Cerebellar cortex (tissue), 1 donor: ENCODE data around the gene VWCE.

ENCODE experiments used
- DNase-seq: peaks from one replicate; pipeline ENCODE4 v3.0.0-alpha.2; 2015; ENCODE audit warnings: low spot score

Gene VWCE

DNA sequence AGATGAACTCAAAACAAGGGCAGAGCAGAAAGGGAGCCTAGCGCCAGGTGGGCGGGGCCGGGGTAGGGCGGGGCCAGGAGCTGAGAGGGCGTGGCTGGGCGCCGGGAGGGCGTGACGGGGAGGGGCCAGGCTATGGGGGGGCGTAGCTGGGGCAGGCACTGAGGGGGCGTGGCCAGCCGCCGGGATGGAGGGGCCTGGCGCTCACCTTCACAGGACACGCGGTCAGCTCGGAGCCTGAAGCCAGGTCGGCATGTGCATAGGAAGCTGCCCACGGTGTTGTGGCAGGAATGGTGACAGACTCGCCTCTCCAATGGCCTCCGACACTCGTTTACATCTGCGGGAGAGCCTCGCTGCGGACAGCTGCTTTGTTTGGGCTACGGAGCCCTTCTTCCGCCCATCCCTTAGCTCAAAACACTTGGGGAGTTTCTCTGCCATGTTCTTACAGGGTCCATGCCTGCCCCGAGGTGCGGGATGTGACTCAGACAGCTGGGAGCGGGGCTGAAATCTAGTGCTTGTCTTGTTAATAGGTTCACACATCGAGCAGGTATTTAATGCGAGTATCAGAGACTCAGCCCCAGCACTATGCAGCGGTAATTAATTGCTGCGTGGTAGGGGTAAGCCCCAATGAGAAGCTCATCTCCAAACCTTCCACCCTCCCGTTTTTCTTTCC is 13.4 kb downstream of the VWCE start:
- peak; percentile 53 for DNase-seq

DNA sequence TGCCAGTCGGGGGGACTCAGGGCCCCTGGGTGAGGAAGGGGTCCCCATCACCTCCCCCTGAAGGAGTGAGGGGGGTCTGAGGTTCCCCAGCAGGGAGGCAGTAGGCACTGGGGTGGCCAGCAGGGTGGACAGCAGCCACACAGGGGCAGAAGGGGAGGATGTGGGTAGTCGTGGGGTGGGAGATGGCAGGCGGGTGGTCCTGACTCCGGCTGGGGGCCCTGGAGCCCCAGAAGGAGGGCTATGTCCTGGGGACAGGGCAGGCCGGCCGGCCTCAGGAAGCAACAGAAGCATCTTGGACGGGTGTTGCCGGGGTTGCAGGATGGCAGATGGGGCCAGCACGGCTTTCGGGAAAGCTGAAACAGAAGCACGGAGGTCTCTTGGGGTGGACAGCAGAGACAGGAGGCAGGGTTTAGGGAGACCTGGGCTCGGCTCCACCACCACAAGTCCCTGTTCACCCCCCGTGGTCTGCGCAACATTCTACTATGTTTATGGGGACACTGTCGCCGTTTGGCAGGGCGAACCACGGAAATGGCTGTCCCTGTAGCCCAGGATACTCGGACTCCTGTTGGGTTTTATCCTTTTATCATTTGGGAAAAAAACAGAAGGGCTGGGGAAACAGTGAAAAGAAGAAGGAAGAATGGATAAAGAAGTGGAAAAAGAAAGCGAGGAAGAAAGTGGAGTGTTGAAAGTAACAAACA is 14.1 kb downstream of the VWCE start:
- DNase-seq, result no peak

DNA sequence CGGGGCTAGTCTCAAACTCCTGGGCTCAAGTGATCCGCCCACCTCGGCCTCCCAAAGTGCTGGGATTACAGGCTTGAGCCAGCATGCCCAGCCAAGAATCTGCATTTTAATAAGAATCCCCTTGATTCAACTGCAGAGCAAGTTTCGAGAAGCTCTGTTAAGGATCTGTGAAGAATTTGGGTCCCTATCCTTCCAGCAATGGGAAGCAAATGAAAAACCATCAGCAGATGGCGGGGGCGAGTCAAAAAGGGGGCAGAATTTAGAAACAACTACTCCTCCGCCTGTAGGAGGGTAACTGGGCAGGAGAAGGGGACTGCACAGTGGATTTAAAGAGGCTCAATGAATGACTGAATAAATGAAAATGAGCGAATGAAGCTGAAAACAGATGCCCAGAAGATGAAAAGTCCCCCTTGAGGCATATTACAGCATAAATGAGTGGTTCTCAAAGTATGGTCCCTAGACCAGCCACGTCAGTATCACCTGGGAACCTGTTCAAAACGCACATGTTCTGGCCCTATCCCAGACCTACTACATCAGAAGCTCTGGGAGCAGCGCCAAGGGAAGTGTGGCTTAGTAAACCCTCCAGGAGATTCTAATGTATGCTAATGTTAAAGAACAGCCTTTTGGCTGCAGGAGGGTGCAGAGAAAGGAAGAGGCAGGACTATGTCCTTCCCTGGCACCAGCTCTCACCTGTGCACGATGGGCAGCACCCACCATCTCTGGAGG is 15.0 kb downstream of the VWCE start:
- DNase-seq, result no peak

DNA sequence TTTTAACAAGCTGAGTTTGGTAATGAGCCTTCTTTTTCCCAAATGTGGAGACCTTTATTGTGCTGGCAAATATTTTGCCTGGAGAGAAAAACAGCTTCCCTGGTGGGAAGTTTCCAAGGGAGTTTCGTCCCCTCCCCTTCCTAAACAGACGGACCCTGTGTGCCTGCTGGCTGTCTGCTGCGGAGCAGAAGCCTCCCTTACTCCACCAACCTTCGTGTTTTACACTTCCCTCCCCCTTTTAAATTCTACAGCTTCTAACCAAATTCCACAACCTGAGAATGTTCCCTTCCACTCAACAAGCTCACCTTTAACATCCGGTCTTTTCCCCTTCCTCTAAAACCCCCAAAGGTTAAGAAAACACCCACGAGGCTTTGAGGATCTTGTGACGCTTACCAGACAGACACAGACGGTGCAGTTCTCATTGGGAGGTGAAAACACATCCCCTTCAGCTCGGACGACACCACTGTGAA is 17.1 kb downstream of the VWCE start:
- DNase-seq, result no peak

DNA sequence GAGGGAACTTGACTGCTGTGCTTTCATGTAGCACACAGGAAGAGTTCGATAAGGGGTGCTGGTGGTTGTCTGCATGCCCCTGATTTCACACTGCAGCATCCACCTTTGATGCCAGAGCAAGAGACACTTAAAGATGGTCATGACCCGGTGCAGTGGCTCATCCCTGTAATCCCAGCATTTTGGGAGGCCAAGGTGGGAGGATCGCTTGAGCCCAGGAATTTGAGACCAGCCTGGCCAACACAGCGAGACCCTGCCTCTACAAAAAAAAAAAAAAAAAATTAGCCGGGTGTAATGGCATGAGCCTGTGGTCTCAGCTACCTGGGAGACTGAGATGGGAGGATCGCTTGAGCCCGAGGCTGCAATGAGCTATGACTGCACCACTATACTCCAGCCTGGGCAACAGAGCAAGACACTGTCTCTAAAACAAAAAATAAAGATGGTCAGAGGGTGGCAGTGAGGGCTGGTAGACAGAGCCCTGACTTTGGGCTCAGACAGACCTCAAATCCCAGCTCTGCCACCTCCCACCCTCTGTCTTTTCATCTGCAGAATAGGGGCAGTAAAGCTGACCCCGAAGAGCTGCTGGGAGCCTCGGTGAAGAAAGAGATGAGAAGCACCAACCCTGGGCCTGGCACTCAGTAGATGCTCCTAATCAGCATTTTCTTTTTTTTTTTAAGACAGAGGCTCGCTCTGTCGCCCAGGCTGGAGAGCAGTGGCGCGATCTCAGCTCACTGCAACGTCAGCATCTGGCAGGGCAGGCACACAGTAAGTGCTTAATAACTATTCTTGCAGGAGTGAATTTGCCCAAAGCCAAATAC is 17.7 kb downstream of the VWCE start:
- no peak for DNase-seq

DNA sequence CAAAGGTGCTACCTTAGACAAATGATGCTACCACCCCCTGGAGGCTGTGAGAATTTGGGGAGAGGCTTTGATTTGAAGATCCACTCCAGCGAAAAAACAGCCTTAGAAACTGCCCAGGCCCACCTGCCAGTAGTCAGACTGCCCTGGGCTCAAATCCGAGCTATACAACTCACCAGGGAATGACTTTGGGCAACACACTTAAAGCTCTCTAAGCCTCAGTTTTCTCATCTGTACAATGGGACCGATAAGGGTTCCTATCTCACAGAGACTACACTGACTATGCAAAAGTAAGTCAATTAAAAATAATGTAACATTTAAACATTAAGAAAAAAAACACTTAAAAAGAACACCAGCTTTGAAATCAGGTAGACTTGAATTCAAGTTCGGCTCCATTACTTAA is 19.9 kb downstream of the VWCE start:
- no peak for DNase-seq

DNA sequence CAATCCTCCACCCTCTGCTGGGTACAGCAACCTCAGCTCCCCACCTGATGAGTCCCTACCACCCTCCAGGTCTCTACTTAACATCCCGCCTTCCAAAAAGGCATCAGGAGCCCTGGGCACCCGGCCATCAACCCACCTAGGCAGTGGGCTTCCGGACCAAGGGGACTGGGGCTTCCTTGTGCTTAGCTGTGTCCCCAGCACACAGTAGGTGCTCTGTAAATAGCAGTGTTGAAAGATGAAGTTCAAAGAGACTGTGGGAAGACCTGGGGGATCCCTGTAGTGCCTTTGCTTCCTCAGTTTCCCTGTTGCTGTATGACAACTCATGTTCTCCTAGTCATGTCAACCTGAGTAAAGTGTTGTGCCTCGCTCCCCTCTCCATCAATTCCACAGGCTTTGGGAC is 21.0 kb downstream of the VWCE start:
- DNase-seq, result no peak

DNA sequence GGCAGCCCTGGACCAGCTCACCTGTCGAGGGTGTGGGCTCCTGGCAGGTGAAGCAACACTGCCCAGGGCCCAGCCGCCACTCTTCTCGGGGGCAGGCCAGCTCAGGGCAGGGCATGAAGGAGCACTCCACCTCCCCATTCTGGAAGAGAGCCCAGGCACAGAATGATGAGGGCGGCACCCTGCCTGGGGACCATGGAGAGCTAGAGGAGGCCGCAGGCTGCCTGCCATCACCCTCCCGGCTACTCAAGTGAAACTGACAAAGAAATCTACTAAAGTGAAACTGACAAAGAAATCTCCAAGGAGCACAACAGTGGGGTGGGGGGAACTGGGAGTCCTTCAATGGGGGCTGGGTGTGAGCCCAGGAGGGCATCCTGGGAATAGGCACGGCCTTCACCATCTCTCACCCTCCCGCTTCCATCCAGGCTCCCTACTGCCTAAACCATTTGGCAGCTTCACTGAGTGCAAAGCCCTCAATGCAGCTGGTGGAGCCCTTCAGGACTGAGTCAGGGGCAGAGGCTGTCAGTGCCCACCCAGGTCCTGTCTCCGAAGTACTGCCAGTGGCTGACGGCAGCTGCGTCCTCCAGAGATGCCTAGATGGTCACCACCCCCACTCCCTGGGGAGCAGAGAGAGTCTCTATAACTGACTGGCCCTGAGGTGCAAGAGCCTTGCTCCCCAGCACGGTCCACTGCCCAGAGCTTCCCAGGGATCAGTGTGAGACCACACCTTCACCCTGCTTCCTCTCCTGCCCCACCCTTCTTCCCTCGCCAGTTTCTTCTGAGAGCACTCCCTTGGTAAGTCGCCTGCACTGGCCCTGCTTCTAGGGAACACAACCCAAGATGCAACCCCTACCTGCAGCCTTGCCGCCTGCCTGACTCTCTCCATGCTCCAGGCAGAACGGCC is 21.7 kb downstream of the VWCE start:
- DNase-seq, result no peak

DNA sequence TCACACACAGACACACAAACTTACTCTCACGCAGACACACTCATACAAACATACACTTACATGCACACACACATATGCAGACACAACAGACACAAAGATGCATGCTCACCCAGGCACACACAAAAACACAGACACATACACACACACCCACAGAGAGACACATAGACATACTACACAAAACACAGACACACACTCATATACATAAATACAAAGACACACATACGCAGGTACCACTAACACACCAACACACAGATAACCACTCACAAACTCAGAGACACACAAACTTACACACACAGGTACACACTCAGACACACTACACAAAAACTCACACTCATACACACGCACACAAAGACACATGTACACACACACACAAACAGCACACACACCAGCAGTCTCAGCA is 22.4 kb downstream of the VWCE start:
- no peak for DNase-seq

DNA sequence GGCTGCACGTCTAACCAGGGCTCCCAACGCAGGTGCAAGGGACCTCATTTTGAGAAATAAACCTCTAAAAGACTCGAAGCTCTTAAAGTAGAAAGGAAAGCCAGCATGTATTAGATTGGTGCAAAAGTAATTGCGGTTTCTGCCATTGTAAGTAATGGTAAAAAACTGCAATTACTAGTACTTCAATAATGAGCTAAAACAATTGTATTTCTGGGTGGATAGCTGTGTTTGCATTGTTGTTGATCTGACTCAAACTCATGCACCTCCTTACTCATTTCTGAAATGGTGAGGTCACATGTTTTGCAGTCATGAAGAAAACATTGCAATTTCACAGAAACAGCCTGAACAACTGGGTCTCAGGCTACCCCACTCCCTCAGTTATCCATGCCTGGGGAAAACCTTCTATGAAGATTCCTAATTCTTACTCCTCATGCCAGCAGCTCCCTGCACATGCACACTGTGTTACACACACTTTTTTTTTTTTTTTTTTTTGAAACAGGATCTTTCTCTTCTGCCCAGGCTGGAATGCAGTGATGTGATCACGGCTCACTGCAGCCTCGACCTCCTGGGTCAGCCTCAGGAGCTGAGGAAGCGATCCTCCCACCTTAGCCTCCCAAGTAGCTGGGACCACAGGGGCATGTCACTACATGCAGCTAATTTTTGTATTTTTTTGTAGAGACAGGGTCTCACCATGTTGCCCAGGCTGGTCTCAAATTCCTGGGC is 24.6 kb downstream of the VWCE start:
- DNase-seq, result no peak

DNA sequence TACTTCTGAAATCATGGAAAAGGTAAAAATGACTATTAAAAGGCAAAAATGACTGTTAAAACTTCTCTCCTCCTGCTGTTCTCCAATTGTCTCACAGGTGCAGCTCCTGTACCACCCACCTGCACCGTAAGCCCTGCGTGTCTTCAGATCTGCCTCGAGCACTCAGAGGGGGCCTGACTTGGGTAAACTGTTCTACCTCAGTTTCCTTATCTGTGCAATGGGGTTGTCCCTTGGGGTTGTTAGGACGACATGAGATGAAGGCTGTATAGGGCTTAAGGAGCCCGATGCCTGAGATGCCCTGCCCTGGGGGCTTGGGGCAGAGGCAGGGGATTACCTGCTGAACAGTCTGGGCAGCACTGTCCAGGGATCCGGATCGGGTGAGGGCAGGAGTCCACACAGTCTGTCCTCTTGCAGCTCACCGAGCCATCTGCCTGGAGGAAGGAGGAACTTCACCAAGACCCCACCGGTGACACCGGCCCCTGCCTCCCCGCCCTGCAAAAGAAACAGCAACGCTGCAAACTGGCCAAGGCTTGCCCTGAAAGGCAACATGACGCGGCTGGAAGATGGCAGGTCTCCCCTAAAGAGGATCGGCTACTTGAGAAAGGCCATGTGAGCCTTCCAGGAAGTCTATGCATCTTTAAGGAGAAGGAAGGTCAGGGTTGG is 26.4 kb downstream of the VWCE start:
- no peak for DNase-seq

DNA sequence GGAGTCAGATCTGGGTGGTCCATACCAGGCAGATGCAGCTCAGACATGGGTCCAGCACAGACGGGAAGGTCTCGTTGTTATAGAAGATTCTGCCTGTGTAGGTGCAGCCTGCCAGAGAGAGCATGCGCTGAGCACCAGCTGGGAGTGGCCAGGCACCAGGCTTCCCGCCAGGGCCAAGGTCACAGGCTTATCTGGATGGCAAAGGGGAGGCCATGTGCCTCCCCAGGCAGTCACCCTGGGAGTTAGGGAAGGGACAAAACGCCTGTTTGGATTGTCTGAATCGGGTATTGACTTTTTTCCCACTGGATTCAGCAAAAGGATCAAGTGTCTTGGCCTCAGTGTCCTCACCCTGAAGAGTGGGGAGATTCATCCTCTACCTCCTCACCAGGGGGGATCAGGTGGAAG is 27.7 kb downstream of the VWCE start:
- no peak for DNase-seq

DNA sequence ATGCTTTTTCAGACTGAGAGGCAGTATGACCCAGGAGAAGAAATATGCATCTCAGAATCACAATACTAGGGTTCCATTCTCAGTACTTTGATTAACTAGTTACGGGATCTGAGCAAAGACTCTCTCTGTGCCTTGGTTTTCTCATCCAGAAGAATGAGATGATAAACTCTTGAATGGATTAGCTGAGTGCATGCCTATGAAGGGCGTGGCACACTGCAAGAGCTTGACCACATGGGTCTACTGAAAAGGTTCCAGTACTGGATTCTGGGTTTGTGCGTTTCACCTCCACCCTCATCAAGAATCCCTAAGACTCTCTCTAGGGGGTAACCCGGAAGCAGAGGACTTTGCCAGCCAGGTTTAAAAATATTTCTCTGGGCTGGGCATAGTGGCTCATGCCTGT is 28.5 kb downstream of the VWCE start:
- DNase-seq, result no peak

DNA sequence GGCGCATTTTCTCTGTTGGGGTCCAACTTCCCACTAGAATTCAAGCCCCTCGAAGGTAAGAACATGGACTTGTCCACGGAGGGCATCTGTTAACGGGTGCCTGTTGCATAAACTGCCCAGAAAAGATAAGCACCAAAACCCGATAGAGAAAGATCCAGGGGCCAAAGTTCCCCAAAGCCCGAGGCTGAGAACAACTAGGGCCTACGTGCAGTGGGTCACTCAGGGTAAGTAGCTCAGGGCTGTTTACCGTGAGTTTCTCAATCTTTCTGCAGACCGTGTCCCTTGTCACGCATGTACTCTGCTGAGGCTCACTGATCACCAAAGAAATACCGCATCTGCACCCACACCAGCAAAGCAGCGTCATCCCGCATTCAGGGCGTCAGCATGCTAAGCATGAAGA is 29.8 kb downstream of the VWCE start:
- DNase-seq, result no peak

DNA sequence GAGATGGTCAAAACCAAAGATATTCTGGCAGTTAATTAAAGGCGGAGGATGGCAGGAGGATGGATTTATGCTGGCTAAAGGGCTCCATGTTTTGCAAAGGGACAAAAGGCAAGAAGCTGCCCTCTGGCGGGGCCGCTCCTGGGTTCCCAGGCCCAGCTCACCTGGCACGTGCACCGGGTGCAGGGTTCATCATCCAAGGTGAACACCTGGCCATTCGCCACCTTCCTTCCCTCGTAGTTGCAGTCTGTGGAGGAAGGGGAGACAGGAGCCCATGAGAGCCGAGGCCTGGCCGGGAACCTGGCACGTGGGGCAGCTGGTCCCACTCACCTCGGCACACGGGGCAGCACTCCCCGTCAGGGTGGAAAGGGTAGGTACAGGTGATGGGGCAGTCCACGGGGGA is 30.3 kb downstream of the VWCE start:
- no peak for DNase-seq

DNA sequence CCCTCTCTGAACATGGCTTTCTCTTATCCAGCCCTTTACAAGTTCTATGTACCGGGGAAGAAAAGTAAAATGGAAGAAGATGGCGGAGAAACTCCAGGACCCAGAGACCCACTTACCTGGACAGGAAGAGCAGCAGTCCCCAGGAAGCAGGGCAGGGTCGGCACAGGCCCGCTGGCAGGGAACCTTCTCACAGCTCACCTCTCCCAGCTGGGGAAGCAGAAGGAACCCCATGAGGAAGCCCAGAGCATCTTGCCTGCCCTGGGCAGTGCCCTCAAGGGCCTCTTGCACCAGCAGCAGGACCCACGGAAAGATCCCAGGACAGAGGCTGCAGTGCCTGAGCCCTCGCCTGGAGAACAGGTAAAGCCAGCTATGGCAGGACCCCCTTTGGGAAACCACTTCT is 30.7 kb downstream of the VWCE start:
- DNase-seq, result no peak

DNA sequence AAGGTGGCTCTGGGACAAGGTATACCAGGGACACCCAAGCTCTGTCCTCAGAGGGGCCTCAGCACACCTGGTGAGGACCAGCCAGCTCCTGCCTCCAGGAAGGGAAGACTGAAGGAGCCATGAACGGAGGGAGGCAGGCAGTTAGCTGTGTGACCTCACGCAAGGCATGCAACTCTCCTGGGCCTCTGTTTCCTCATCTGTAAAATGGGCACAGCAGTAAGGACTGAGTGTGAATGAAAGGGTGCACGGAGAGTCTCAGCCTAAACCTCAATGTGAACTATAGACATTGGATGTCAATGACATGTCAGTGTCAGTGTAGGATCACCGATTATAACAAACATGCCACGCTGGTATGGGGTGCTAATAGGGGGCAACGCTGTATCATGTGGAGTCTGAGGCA is 35.8 kb downstream of the VWCE start:
- DNase-seq, result no peak

DNA sequence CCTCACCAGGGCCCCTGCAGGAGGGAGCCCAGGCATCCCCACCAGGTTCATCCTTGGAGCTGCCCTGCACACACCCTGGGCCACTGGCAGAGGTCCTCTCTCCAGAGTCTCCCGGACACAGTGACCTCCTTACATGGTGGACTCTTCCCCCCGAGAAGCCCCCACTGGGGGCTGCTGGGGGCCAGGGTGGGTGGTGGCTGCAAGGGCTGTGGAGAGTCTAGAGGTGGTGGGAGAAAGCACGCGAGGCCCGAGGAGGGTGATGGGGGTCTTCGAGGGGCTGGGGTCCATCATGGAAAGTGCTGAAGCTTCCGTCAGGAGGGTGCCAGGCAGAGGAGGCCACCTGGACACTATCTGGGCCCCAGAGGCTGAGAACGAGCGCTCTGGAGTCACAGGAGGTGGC is 36.6 kb downstream of the VWCE start:
- DNase-seq, result no peak

DNA sequence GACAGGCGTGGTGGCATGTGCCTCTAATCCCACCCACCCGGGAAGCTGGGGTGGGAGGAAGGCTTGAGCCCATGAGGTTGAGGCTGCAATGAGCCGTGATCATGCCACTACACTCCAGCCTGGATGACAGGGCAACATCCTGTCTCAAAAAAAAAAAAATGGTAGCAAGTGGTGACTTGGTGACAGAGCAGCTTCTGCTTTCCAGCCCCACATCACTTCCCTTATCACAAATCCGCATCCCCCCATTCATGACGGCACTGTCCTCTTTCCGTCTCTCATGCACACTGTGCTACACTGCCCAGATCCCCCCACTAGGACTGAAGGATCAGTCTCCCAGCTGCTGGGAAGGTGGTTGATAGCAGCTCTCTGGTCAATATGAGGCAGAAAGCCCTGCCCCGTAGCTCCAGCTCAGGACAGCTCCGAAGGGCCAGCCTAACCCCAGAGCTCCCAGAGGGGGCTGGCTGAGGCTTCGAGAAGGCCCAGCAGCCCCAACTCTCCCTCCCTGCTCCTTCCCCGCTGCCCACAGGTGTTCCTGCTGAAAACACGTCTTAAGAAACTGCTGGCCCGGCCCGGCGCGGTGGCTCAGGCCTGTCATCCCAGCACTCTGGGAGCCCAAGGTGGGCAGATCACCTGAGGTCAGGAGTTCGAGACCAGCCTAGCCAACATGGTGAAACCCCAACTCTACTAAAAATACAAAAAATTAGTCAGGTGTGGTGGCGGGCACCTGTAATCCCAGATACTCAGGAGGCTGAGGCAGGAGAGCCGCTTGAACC is 38.2 kb downstream of the VWCE start:
- DNase-seq, result no peak
